Stimulated activated CD4-positive, alpha-beta T cell treated with anti-CD3 and anti-CD28 coated beads, Interleukin-15, amount 100 ng/mL, for 1 hour (primary cell): ENCODE measurements around the gene SPECC1L.

ENCODE experiments used
- DNase-seq, 2 donors: peaks; one replicate each; pipeline ENCODE4 v3.0.0-alpha.2; 2020; ENCODE audit warnings: low read depth in 1 of 2, low spot score in 1 of 2

SPECC1L gene

GRCh38 chr22:24394254-24394653, 123.6 kb downstream of the SPECC1L start:
- DNase-seq = no peak

GRCh38 chr22:24398409-24398808, 127.8 kb downstream of the SPECC1L start:
- no peak for DNase-seq

- DNase-seq = no peak
Observed at GRCh38 chr22:24400034-24400725, 129.5 kb downstream of the SPECC1L start.

- DNase-seq = no peak
Observed at GRCh38 chr22:24400726-24401596, 130.3 kb downstream of the SPECC1L start.

DNA sequence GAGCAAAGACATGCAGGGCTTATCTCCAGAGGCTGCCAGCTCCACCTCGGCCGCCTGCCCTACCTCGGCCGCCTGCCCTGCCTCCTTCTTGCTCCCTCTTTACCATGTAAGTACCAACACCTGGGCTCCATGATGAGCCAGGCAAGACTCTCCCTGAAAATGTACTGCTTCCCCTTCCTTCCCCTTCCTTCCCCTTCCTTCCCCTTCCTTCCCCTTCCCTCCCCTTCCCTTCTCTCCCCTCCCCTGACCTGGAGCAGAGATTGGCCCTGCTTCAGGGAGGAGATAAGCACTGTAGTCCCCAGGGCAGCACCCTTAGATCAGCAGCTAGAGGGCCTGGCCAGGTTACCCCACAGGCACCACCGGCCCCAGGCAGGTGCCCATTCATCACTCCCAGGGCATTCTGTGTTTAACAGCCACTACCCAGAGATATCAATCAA, 131.3 kb downstream of the SPECC1L start:
- DNase-seq = no peak

DNA sequence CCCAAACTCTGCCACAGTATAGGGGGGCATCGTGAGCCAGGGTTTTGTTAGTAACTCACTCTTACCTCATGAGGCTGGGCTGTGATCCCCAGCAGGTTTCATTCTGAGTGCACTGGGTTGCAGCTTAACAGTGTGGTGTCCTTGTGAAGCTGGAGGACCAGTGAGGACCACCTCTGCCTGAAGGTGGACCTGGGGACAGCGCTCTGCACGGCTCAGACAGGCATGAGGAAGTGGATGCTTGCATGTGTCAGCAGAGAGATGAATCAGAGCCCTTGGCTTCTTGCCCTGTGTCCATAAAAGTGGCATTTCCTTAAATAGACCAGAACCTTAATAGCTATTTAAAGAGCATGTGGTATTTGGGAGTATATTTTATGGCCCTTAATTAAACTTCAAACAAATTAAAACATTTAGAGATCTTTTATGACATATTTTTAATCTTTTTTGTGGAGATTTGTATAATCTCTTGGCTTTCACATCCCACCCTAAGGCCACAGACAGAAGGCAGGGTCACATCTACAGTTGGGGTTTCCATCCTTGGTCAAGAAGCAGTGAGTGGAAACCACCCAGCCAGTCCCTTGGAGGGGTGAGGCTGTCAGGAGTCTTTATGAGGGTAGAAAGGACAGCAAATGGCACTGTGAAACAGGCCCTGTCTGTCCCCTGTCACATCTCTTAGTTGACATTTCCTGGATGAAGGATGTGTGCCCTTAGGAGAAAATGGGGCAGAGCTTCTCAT, 132.0 kb downstream of the SPECC1L start:
- no peak for DNase-seq

GRCh38 chr22:24403346-24403745, 132.7 kb downstream of the SPECC1L start:
- no peak for DNase-seq

GRCh38 chr22:24404561-24405275, 134.1 kb downstream of the SPECC1L start:
- no peak for DNase-seq

DNA sequence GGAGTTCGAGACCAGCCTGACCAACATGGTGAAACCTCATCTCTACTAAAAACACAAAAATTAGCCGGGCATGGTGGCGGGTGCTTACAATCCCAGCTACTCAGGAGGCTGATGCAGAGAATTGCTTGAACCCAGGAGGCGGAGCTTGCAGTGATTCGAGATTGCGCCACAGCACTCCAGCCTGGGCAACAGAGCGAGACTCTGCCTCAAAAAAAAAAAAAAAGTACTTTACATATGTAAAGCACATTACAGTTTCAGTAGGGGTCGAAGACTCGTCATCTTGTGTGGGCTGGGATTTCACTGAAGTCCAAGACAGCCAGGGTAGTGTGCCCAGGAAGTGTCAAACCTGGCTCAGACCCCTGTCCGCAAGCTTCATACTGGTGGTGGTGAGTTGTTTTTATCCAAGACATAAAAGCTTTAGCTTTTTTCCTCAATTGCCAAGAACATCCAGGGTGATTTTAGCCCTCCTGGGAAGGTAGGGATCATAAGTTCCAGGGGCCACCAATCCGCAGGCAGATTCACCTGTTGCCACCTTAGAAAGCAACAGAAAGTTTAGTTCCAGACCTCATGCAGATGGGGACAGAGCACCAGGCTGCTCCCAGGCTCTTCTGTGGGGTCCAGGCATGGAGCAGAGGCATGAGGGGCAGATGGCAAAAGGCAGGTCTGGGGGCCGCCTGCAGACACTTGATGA, 135.1 kb downstream of the SPECC1L start:
- DNase-seq = no peak

- DNase-seq = no peak
Observed at GRCh38 chr22:24406322-24407277, 136.0 kb downstream of the SPECC1L start.

DNA sequence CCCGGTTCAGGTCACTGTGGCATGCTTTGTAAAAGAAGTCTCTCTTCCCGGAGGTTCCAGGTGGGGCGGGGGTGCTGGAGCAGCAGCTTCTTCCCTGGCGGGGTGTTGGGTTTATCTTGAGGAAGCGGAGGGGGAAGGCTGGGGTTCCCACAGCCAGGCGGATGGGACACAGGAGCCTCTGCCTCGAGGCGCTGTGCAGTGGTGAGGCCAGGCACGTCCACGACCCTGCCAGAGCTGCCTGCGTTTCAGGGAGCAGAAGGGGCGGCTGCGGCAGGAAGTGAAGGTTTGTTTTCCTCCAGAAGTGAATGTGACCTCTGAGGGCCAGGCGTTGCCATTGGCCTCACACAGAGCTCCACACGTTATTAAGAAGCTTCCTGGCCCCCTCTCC, 136.6 kb downstream of the SPECC1L start:
- no peak for DNase-seq

DNA sequence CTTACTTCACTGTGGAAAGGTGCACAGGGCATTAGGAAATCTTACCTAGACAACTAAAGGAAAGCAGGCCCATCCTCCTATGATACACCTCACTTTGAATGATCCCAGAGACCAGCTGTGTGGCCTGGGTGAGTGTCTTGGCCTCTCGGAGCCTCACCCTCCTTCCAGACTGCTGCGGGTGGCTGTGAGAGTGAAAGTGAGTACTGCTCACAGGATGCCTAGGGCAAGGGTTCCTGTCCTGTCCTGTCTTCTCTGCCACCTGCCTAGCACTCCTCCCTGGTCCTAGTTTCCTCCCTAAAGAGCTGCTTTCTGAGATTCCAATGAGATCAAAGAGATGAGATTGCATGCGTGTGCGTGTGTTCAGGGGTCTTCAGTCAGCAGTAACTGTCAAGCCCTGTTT, 137.3 kb downstream of the SPECC1L start:
- DNase-seq = no peak

DNA sequence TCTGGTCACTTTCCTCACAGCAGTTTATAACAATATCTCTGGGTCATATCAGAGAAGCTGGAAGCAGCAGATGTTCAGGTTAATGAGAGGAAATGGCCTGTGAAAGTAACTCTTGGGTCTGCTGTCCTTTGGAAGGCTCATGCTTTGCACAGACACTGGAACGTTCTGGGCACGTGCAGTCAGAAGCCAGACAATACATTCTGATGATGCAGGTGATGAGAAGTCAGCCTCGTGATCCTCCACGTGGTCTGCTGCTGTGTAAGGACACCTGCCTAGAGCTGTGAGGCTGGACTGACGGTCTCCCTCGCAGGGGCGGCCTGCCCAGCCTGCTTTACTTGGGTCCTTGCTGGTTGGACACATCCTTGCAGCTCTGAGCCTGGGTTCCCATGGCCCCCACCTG, 138.0 kb downstream of the SPECC1L start:
- DNase-seq = no peak

DNA sequence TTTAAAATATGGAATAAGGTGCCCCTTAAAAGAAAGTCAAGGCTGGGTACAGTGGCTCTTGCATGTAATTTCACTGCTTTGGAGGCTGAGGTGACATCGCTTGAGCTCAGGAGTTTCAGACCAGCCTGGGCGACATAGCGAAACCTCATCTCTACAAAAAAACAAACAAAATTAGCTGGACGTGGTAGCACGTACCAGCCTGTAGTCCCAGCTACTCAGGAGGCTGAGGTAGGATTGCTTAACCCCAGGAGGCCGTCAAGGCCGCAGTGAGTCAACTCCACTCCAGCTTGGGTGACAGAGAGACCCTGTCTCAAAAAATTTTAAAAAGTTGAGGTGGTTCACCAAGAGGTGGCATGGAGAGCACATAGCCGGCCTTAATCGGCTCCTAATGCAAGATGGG, 139.1 kb downstream of the SPECC1L start:
- DNase-seq = no peak

GRCh38 chr22:24410110-24410856, 139.7 kb downstream of the SPECC1L start:
- DNase-seq = no peak

- no peak for DNase-seq
Observed at GRCh38 chr22:24411256-24412004, 140.8 kb downstream of the SPECC1L start.

DNA sequence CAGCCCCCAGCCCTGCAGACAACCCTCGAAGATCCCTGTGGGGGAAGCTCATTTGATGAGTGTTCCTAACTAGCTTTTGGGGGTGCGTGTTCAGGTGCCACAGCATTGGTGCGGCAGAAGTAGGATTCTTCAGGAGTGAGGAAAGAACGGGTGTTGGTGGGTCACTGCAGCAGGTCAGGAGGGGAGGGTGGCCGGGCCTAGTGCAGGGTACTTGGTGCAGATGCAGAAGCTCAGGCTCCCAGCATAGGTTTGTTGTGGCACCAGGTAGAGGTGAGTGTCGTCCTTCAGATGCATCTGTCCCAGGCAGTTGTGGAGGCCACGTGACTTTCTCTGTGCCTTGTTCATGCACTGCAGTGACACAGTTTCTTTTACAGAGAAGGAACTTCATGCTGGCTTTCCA, 141.6 kb downstream of the SPECC1L start:
- DNase-seq = no peak

DNA sequence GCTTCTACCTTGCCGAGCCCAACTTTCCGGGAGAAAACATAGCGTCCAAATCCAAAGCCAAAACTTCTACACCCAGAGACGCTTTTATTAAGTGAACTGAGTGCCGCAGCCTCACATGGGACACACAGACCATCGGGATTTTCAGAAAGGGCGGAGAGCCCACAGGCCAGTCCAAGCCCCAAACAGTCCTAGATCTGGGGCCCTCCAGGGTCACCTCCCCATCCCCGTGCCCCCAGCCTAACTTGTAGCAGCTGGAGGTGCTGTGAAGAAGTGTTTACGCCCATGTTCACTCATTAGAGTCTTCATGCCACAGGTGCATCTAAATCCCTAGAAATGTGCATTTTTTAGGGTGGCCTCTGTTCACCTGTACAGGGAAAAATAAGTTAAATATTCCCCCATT, 142.6 kb downstream of the SPECC1L start:
- DNase-seq = no peak
